Activated T-helper 1 cell treated with Interleukin-2 at 50 U/mL for 16 hours (primary cell): Measurements from ENCODE around the gene SOD3.

Experiments
- DNase-seq: peaks from one replicate; pipeline ENCODE4 v3.0.0-alpha.2; 2020; ENCODE audit warnings: low read depth

The SOD3 gene

GRCh38 chr4:24794916-24795665, at the start of gene SOD3:
TSS of gene SOD3 (plus strand) at chr4:24795573. CDS start at chr4:24799522, 3,949 bp downstream.
- no peak for DNase-seq

GRCh38 chr4:24747234-24747975, 48.0 kb upstream of the SOD3 start:
- DNase-seq, result no peak

GRCh38 chr4:24748023-24748422, 47.4 kb upstream of the SOD3 start:
- no peak for DNase-seq

- DNase-seq, result no peak
Observed at GRCh38 chr4:24748758-24749350, 46.5 kb upstream of the SOD3 start.

- no peak for DNase-seq
Observed at GRCh38 chr4:24750106-24750505, 45.3 kb upstream of the SOD3 start.

GRCh38 chr4:24751926-24752539, 43.3 kb upstream of the SOD3 start:
- DNase-seq, result no peak

- no peak for DNase-seq
Observed at GRCh38 chr4:24753519-24753918, 41.9 kb upstream of the SOD3 start.

GRCh38 chr4:24754571-24754970, 40.8 kb upstream of the SOD3 start:
- no peak for DNase-seq

- DNase-seq, result no peak
Observed at GRCh38 chr4:24763631-24764297, 31.6 kb upstream of the SOD3 start.

GRCh38 chr4:24764345-24764744, 31.0 kb upstream of the SOD3 start:
- DNase-seq, result no peak

GRCh38 chr4:24765376-24765988, 29.9 kb upstream of the SOD3 start:
- no peak for DNase-seq

GRCh38 chr4:24768006-24768405, 27.4 kb upstream of the SOD3 start:
- no peak for DNase-seq

GRCh38 chr4:24768604-24769003, 26.8 kb upstream of the SOD3 start:
- no peak for DNase-seq

GRCh38 chr4:24769571-24769970, 25.8 kb upstream of the SOD3 start:
- no peak for DNase-seq

- no peak for DNase-seq
Observed at GRCh38 chr4:24770032-24770584, 25.3 kb upstream of the SOD3 start.

GRCh38 chr4:24770667-24771066, 24.7 kb upstream of the SOD3 start:
- no peak for DNase-seq

- DNase-seq, result no peak
Observed at GRCh38 chr4:24771241-24771640, 24.1 kb upstream of the SOD3 start.

GRCh38 chr4:24772061-24772705, 23.2 kb upstream of the SOD3 start:
- DNase-seq, result no peak

GRCh38 chr4:24772952-24773351, 22.4 kb upstream of the SOD3 start:
- DNase-seq, result no peak

- no peak for DNase-seq
Observed at GRCh38 chr4:24774452-24774851, 20.9 kb upstream of the SOD3 start.
